ENCODE measurements around the gene APP.
"Not testable (repeated sequence)": the region's sequence is repeated elsewhere in the genome, so short reads cannot be mapped to it uniquely, and the experiment has no call there.

APP gene

DNA sequence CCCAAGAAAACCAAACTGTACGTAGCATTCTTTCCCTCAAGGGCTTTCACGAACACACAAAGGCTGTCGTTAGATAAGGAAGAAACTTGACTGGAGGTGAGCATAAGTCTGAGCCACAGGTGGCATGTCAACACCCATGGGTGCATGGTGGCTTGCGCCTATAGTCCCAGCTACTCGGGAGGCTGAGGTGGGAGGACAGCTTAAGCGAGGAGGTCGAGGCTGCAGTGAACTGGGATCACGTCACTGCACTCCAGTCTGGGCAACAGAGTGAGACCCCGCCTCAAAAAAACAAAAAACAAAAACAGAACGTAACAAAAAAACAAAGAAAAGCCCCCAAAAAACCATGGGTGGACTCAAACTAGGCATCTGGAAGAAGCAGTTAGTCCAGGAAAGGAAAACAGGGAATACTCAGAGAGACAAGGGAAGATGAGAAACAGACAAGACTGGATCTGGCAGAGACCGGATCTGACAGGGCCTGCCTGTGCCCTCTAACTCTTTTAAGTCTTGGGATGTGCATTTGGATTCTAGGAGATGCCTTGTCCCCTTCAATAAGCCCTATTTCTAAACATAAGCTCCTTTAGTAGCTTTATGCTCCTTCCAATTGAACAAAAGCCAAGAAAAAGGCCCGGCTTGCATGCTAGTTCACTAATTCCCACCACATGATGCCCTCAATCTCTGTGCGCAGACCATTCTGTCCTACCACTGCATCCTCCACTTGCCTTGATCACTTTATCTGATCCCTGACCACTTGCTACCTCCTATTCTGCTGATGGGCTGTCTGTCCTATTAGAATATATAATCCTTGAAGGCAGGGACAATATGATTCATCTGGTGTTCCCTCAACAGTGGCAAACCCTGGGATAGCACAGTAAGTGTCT lies 73.8 kb downstream of the APP start:
- DNase-seq = no peak

- no peak for DNase-seq
Measured at GRCh38 chr21:26095131-26095530, 75.4 kb downstream of the APP start.

DNA sequence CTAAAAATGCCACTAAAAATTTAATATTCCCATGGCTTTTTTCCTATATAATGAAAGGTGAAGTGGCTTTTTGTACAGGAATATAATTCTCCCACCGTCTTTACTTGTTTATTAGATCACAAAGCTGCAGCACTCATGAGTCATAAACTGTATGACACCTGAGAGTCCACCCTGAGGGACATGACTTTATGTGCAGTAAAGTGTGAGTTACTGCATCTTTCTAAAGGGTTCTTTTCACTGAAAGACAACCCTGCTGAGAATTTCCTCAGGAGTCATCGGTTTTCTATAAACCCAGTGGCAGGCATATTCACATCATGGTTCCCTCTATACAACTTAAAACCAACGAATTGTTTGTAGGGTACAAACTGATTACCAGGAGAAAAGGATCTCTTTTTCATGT lies 77.4 kb downstream of the APP start:
- no peak for DNase-seq

- DNase-seq = no peak
Measured at GRCh38 chr21:26091480-26092018, 79.0 kb downstream of the APP start.

- no peak for DNase-seq
Measured at GRCh38 chr21:26089730-26090129, 80.8 kb downstream of the APP start.

DNA sequence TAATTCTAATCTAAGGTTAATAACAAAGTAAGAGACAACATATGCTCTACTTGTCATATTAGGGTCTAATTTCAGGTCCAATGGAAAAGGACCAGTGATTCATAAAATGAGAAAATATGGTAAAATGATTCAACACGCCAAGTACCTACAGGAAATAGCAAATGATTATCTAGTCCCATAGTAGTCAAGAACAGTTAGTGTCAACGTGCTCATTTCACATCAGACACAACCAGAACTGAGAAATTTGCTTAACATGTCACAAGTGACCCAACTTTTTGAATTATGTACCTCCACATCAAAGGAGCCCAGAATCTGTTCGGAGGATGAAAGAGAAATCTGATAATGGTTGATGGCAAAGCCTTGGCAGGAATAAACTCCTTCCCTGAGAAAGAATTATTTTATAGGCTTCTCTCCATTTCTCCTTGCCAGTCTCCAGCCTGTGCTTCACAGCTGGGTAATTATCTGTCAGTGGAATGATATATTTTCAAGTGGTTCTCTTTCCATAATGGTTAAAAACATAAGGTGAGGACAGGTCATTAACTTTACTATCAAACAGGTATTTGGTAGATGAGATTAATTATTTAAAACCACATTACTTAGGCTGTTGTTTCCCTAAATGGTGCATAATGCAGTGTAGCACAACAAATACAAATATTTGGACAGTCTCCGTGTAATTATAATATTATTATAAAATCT lies 83.2 kb downstream of the APP start:
- DNase-seq = no peak

DNA sequence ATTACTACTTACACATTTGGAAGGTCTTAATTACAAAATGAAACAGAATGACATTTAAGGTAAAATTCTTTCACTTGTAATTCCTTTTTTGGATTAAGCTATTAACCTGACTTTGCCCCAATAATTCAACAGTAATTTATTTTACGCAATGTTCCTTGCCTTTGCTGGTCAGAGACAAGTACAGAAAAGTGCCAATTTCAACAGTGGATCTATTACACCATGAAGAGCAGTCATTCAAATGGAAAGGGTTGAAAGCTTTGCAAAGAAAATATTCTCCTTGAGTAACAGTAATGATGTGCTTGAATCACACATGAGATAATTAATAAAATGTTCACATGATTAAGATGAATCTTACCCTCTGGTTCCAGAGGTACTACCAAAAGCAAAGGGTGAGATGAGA lies 84.7 kb downstream of the APP start:
- DNase-seq = no peak

DNA sequence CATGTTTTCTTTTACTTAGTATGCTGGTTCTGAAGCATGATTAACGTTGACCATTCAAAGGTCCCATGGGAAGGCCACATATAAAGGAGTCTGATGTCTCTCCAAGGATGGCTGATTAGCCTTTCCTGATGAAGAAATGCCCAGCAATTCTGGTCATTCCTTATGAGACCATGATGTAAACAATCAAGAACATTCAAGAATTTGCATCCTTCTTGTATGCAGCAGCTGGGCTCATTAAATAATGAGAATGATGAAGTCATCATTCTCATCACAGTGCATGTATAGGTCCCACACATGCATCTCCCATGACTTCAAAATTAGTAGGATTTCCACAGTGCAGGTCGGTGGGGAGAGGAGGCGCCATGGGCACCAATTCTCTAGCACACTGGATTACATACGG lies 85.4 kb downstream of the APP start:
- no peak for DNase-seq

GRCh38 chr21:26082549-26082948 lies 88.0 kb downstream of the APP start:
- DNase-seq = no peak

GRCh38 chr21:26081175-26081760 lies 89.3 kb downstream of the APP start:
- not testable (repeated sequence) for DNase-seq

- DNase-seq = no peak
Measured at GRCh38 chr21:26080211-26080610, 90.4 kb downstream of the APP start.

DNA sequence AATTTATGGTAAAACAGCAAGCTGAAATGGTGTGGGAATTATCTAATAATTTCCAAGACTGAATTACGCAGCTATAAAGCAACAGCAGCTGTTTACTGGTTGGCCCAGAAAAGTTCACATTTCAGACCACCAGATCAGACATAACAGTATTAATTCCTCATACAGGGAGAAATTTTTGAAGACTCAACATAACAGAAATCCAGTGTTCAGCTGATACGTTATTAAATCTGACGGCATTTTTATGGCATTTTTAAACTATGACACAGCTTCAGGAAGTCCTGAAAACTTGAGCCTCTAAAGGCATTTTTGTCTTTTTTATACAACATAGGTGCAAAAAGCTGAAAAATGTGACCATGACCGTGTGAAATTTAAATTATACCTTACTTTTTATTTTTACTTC lies 91.2 kb downstream of the APP start:
- DNase-seq = no peak

GRCh38 chr21:26077521-26077920 lies 93.0 kb downstream of the APP start:
- DNase-seq = no peak

- DNase-seq = no peak
Measured at GRCh38 chr21:26072666-26073615, 97.6 kb downstream of the APP start.

GRCh38 chr21:26070822-26071425 lies 99.6 kb downstream of the APP start:
- no peak for DNase-seq

DNA sequence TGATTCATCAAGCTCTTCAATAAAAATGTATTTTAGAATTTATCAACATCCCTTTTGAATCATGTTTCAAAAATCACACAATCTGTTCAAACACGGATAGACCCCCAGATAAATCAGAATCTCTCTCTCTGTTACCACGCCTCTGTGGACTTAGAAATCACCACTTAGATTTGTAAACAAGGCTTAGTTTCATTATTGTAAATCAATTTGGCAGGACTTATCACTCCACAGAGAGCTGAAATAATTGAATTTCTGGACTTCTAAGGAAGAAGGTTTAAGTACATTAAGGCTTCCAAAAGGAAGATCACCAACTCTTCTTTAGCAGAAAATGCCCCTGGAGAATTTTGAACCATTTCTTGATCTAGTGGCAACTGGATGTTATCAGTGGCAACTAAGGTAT lies 100.4 kb downstream of the APP start:
- DNase-seq = no peak

DNA sequence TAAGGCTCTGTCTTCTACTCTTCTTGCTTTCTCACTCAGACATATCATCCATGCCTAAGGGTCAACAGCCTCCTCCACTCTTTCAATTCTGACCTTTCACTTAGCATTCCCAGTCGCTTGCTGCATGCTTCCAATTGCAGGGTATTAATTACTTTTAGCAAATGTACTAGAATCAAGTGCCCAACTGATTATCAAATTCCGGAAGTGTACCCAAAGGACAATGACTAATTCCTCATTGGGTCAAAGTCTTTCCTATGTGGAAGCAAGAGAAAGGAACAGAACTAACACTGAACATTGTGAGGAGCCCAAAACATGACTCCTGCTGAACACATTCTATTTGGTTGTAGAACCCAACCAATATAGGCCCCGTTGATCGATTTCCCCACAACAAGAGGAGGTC lies 101.8 kb downstream of the APP start:
- DNase-seq = no peak

DNA sequence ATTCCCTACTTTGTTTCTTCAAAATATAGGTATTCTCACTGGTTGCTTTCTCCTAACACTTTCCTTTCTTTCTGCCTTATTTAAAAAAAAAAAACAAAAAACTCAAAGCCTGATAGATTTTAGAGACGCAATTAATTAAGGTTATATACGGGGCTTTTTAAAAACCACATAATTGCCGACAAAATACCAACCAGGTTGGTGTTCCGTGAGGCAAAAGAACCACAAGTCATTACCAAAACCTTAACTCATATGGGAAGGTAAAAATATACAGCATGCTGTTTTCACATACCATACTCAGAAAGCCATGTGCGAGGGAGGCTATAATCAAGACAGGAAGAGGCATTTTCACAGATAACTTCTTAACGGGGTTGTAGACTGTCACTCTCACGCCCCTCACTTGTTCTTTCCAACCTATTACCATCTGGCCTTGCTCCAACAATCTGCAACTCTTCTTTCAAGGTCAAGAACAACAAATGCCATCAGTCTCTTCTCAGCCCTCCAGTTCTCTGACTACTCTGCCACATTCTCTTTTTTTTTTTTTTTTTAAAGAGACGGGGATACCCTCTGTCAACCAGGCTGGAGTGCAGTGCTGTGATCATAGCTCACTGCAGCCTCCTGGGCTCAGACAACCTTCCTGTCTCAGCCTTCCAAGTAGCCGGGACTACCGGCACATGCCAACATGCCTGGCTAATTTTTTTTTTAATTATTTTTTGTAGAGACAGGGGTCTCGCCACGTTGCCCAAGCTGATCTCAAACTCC lies 102.6 kb downstream of the APP start:
- DNase-seq = no peak

DNA sequence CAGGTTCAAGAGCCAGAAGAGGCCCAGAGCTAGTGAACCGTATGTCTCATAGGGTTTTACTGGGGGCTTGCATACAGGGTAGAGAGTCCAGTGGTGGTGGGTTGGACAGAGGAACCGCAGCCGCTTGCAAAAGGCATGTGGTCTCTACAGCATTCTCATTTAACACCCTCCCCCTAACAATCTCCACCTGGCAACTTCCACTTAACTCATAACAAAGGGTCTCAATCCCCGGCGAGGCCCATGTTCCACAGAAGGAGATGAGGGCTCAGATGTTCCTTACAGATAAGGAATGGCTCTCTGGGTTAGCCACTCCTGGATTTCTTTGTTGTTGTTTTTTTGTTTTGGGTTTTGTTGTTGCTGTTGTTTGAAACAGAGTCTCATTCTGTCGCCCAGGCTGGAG lies 106.1 kb downstream of the APP start:
- no peak for DNase-seq

DNA sequence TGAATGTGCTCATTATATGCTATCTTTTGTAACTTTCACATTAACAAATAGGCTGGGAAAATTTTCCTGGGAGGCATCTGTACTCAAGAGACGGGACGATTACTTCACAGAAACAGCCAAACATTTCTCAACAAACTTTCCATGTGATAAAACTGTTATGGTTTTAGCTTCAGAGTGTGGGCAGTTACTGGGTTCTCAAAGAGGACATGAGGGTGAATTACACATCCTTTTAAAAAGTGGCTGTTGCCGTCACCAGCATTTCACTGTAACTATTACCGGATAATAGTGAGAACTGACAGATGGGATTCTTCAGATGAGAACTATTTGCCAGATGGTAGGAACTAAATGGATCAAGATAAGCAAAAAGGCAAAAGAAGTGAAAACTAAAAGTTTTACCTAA lies 109.1 kb downstream of the APP start:
- no peak for DNase-seq
